Stimulated activated CD8-positive, alpha-beta memory T cell treated with anti-CD3 and anti-CD28 coated beads, Interleukin-7, amount 100 ng/mL, for 1 hour (primary cell): ENCODE data around the gene ERICH4.
"Not testable (repeated sequence)": the region's sequence is repeated elsewhere in the genome, so short reads cannot be mapped to it uniquely, and the experiment has no call there.

Experiments used
- DNase-seq, 2 donors: peaks; one replicate each; pipeline ENCODE4 v3.0.0-alpha.2; 2020; ENCODE audit warnings: low read depth in 2 of 2

Gene ERICH4

GRCh38 chr19:41435376-41435775 lies 7.6 kb upstream of the ERICH4 start:
- DNase-seq: not testable (repeated sequence)

- DNase-seq: no peak
Observed at GRCh38 chr19:41435936-41436673, 6.9 kb upstream of the ERICH4 start.

- DNase-seq: no peak
Observed at GRCh38 chr19:41436674-41436951, 6.3 kb upstream of the ERICH4 start.

- no peak for DNase-seq
Observed at GRCh38 chr19:41437944-41438574, 4.9 kb upstream of the ERICH4 start.

- DNase-seq: peak; percentile 83 to 90
Observed at GRCh38 chr19:41439441-41440222, 3.3 kb upstream of the ERICH4 start, which contains the start of gene DMAC2. DMAC2 (minus strand) TSS chr19:41439912; CDS start chr19:41439899, 13 bp downstream.

GRCh38 chr19:41441321-41441945 lies 1.5 kb upstream of the ERICH4 start:
- DNase-seq: no peak

GRCh38 chr19:41443813-41444455 lies 978 bp downstream of the ERICH4 start:
- DNase-seq: no peak

GRCh38 chr19:41445575-41445974 lies 2.6 kb downstream of the ERICH4 start:
- no peak for DNase-seq

- DNase-seq: no peak
Observed at GRCh38 chr19:41447732-41448332, 4.9 kb downstream of the ERICH4 start.

- DNase-seq: peak; percentile 45
Observed at GRCh38 chr19:41449079-41449864, 6.3 kb downstream of the ERICH4 start.

GRCh38 chr19:41449865-41450178 lies 6.9 kb downstream of the ERICH4 start:
- no peak for DNase-seq

GRCh38 chr19:41452584-41453275 lies 9.8 kb downstream of the ERICH4 start:
- DNase-seq: no peak

- DNase-seq: no peak
Observed at GRCh38 chr19:41455936-41456335, 13.0 kb downstream of the ERICH4 start.

GRCh38 chr19:41456342-41456918 lies 13.5 kb downstream of the ERICH4 start:
- no peak for DNase-seq

GRCh38 chr19:41457241-41457640 lies 14.3 kb downstream of the ERICH4 start:
- DNase-seq: no peak

- DNase-seq: no peak
Observed at GRCh38 chr19:41462497-41462896, 19.5 kb downstream of the ERICH4 start.

GRCh38 chr19:41463257-41464256 lies 20.6 kb downstream of the ERICH4 start:
- not testable (repeated sequence) for DNase-seq

GRCh38 chr19:41476583-41476982 lies 33.6 kb downstream of the ERICH4 start:
- no peak for DNase-seq

GRCh38 chr19:41478171-41478570 lies 35.2 kb downstream of the ERICH4 start:
- DNase-seq: no peak
